Large intestine (tissue), 3 donors: Measurements from ENCODE around the gene MXD4. TPM values are rescaled to one million over a fixed set of nuclear protein-coding genes. Genes with fewer than 3 reads are reported as not detected.
"Not testable (repeated sequence)": the region's sequence is repeated elsewhere in the genome, so short reads cannot be mapped to it uniquely, and the experiment has no call there.

Experiments used
- DNase-seq, 2 donors: peaks; one replicate each; pipeline versions ENCODE4 v3.0.0 to v3.0.0-alpha.2; 2013
- H3K27ac ChIP-seq: one replicate; pipeline ENCODE4 v1.5.1; 2013; ENCODE audit warnings: low read length
- H3K27me3 ChIP-seq: 2 replicates; pipeline ENCODE4 v1.6.1; 2013; ENCODE audit warnings: low read length; ENCODE audit not compliant: control insufficient read depth, insufficient read depth
- H3K36me3 ChIP-seq: 2 replicates; pipeline ENCODE4 v1.6.1; 2013; ENCODE audit warnings: low read length; ENCODE audit not compliant: control insufficient read depth, insufficient read depth
- H3K4me1 ChIP-seq: one replicate; pipeline ENCODE4 v1.6.1; 2013; ENCODE audit warnings: low read length; ENCODE audit not compliant: control insufficient read depth, insufficient read depth
- H3K4me3 ChIP-seq: one replicate; pipeline ENCODE4 v1.5.1; 2013; ENCODE audit warnings: low read length
- H3K9me3 ChIP-seq: one replicate; pipeline ENCODE4 v1.6.1; 2013; ENCODE audit warnings: mild to moderate bottlenecking, low read depth, low read length, moderate library complexity; ENCODE audit not compliant: control insufficient read depth
- WGBS: methylation state at CpG from one replicate; pipeline ENCODE4 v1.1.5; 2013; ENCODE audit warnings: low lambda C conversion rate; ENCODE audit not compliant: insufficient coverage; 5-methylcytosine and 5-hydroxymethylcytosine counted together
- polyA plus RNA-seq: library from polyadenylated mRNA; unstranded; fragments of 120-200 nt; gene quantifications from one replicate; pipeline ENCODE4 v1.2.1, GENCODE V29; 2013

The MXD4 gene
- polyA plus RNA-seq, 1 donor: 52.4 TPM

- H3K4me3 ChIP-seq: peak within 1 kb of the TSS; percentile 93
- no peaks in the 10 kb centered on the region for H3K27me3 ChIP-seq
- peak; percentile 98 for DNase-seq
- H3K9me3 ChIP-seq: no peaks in the 10 kb centered on the region
- no peaks in the 10 kb centered on the region for H3K36me3 ChIP-seq
- WGBS: no CpG with 5 or more reads among the region's 88 CpGs
- H3K27ac ChIP-seq: peak within 1 kb of the TSS; percentile 73
- H3K4me1 ChIP-seq: peaks cover 40% of the 10 kb centered on the region
These were observed 20.2 kb downstream of the MXD4 start, which contains the start of the genes HAUS3 and POLN for GRCh38 chr4:2241410-2242353. Gene HAUS3 (minus strand): TSS chr4:2242121. CDS start chr4:2240946, 1,175 bp downstream. Gene POLN (minus strand): TSS chr4:2242121. CDS start chr4:2229231, 12,890 bp downstream.

GRCh38 chr4:2241003-2241402, 20.9 kb downstream of the MXD4 start:
- Histone ChIP-seq H3K27me3 (no peaks in the 10 kb centered on the region), H3K4me3 (peak overlapping the region; percentile 93), H3K36me3 (peaks cover 6% of the 10 kb centered on the region), H3K9me3 (no peaks in the 10 kb centered on the region), H3K4me1 (peaks cover 35% of the 10 kb centered on the region), H3K27ac (peak overlapping the region; percentile 73)
- DNase-seq: no peak
- WGBS: 1% methylated on average over 5 of the region's 7 CpGs

GRCh38 chr4:2236944-2237666, 24.8 kb downstream of the MXD4 start:
- WGBS: 50% methylated on average over 1 of the region's 3 CpGs
- peaks cover 12% of the 10 kb centered on the region for H3K36me3 ChIP-seq
- no peak overlapping the region for H3K27ac ChIP-seq
- DNase-seq: no peak
- H3K4me3 ChIP-seq: no peak overlapping the region
- peaks cover 10% of the 10 kb centered on the region for H3K4me1 ChIP-seq
- H3K27me3 ChIP-seq: no peaks in the 10 kb centered on the region
- H3K9me3 ChIP-seq: no peaks in the 10 kb centered on the region

DNA sequence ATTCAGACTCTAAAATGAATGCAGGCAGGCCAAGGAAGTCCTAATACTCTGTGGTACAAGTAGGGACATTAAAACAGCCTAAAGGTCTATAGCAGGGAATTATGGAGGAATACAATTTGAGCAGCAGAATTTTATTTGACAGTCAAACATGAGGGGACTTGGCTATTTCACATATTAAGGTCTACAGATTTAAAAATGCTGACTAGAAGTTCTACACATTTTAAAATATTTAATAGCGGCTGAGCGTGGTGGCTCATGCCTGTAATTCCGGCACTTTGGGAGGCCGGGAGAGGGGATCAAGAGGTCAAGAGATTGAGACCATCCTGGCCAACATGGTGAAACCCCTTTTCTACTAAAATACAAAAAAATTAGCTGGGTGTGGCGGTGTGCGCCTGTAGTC, 30.8 kb downstream of the MXD4 start:
- no CpG with 5 or more reads among the region's 6 CpGs for WGBS
- no peak for DNase-seq
- no peaks in the 10 kb centered on the region for H3K27me3 ChIP-seq
- H3K36me3 ChIP-seq: peaks cover 10% of the 10 kb centered on the region
- H3K9me3 ChIP-seq: no peaks in the 10 kb centered on the region
- H3K4me3 ChIP-seq: no peak overlapping the region
- H3K27ac ChIP-seq: no peak overlapping the region
- H3K4me1 ChIP-seq: no peaks in the 10 kb centered on the region

DNA sequence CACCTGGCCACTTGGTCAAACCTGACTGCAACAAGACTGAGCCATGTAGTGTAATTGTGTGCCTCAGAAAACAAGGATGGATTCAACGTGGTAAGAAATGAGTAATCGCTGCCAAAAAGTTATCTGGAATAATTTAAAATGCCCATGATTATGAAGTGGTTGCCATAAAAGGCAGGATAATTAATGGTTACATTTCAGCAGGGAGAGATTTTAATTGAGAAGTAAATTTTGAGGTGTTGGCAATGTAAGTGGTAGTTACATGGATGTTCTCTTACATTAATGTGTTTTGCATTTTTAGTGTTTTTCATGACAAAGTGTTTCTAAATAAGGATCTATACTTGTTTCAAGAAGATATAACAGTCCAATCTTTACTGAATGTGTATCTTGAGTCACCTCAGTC, 35.6 kb downstream of the MXD4 start:
- Histone ChIP-seq H3K27me3 (no peaks in the 10 kb centered on the region), H3K9me3 (no peaks in the 10 kb centered on the region), H3K36me3 (peaks cover 10% of the 10 kb centered on the region), H3K4me1 (no peaks in the 10 kb centered on the region), H3K4me3 (no peak overlapping the region), H3K27ac (no peak overlapping the region)
- DNase-seq: no peak
- 94% methylated on average over 2 of the region's 2 CpGs for WGBS

DNA sequence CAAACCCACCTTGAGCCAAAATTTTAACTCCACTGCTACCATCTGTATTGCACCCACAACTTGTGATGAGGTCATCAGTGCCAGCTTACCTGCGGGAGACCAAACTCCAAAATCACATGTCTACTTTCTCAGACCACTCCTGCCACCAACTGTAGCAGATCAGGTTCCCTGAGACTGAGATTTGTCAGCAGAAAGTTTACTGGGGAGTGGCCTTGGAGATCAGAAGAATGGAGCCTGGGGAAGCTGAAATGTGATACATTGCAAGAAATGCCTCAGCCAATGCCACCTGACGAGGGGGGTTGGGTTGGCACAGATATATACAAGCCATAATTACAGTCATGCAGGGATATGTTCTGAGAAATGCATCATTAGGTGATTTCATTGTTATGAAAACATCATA, 39.1 kb downstream of the MXD4 start:
- Histone ChIP-seq H3K36me3 (peaks cover 8% of the 10 kb centered on the region), H3K27ac (no peak overlapping the region), H3K9me3 (no peaks in the 10 kb centered on the region), H3K4me1 (peaks cover 7% of the 10 kb centered on the region), H3K4me3 (no peak overlapping the region), H3K27me3 (no peaks in the 10 kb centered on the region)
- no CpG with 5 or more reads among the region's 2 CpGs for WGBS
- DNase-seq: no peak

DNA sequence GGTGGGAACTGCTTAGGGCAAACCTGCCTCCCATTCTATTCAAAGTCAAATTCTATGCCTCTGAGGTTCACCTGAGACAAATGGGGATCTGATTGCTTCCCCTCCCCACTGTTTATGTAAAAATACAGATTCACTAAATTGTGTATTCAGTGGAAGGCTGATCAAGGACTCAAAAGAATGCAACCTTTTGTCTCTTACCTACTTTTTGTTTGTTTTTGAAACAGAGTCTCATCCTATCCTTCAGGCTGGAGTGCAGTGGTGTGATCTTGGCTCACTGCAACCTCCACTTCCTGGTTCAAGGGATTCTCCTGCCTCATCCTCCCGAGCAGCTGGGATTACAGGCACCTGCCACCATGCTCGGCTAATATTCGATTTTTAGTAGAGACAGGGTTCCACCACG, 40.5 kb downstream of the MXD4 start:
- H3K4me1 ChIP-seq, H3K27me3 ChIP-seq, H3K4me3 ChIP-seq, H3K27ac ChIP-seq, DNase-seq, H3K36me3 ChIP-seq, H3K9me3 ChIP-seq: not testable (repeated sequence)
- WGBS: no CpG with 5 or more reads among the region's 4 CpGs

GRCh38 chr4:2220016-2220630, 41.8 kb downstream of the MXD4 start:
- WGBS: 71% methylated on average over 1 of the region's 10 CpGs
- H3K4me3 ChIP-seq: no peak overlapping the region
- no peaks in the 10 kb centered on the region for H3K27me3 ChIP-seq
- peak; percentile 65 to 69 for DNase-seq
- peaks cover 7% of the 10 kb centered on the region for H3K4me1 ChIP-seq
- no peaks in the 10 kb centered on the region for H3K9me3 ChIP-seq
- peaks cover 5% of the 10 kb centered on the region for H3K36me3 ChIP-seq
- H3K27ac ChIP-seq: no peak overlapping the region

DNA sequence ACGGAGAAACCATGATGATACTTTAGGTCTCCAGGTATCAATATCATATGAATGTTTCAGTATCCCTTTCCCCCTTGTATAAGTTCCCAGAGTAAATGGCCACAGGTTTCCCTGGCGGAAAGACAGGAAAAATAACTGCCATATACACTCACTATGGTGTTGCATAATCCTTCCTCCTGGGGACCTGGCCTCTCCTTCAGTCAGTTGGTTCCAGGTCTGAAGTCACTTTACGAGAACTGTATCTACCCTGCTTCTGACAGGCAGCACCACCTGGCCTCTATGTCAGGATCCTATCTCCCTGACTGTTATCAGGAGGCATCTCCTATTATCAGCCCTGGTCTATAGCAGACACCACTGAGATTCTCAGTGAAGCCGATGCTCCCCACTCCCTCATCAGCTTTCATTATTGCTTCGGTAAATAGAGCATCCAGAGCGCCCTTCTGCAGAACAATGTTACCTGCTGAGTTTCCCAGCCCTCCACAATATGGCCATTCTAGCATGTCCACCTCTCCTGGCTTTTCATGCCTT, 42.6 kb downstream of the MXD4 start:
- no peak overlapping the region for H3K4me3 ChIP-seq
- no peaks in the 10 kb centered on the region for H3K27me3 ChIP-seq
- H3K27ac ChIP-seq: no peak overlapping the region
- H3K4me1 ChIP-seq: peaks cover 7% of the 10 kb centered on the region
- WGBS: no CpG with 5 or more reads among the region's 6 CpGs
- H3K9me3 ChIP-seq: no peaks in the 10 kb centered on the region
- peak; percentile 16 to 60 for DNase-seq
- peaks cover 5% of the 10 kb centered on the region for H3K36me3 ChIP-seq

DNA sequence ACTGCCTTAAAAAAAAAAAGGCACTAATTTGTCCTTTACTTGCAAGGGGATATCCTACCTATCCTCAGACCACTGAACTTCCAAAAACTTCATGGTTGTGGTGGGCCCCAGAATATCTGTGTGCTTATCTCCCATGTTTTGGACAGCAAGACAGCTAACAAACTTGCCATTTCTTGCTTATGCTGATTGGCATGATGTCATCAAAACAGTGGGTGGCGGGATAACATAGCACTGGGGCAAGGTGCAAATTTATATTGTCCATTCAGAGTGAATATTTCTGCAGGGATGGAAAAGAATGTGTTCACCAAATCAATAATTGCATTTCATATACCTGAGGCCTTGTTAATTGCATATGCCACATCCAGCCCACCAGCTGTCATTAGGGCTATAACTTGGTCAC, 43.5 kb downstream of the MXD4 start:
- Histone ChIP-seq H3K27ac (no peak overlapping the region), H3K36me3 (peaks cover 4% of the 10 kb centered on the region), H3K4me1 (peaks cover 7% of the 10 kb centered on the region), H3K9me3 (no peaks in the 10 kb centered on the region), H3K4me3 (no peak overlapping the region), H3K27me3 (no peaks in the 10 kb centered on the region)
- WGBS: no CpG with 5 or more reads among the region's 1 CpG
- DNase-seq: no peak
